Activated T-cell treated with anti-CD3 and anti-CD28 coated beads, Interleukin-2, amount 50 U/mL, for 1 hour (primary cell): ENCODE results near the gene SYCE3.
"Not testable (repeated sequence)": the region's sequence is repeated elsewhere in the genome, so short reads cannot be mapped to it uniquely, and the experiment has no call there.

ENCODE experiments used
- DNase-seq: peaks from one replicate; pipeline ENCODE4 v3.0.0-alpha.2; 2020

SYCE3 gene

GRCh38 chr22:50529897-50530579, 32.7 kb downstream of the SYCE3 start, which contains the start of gene TYMP:
TYMP (minus strand) TSS chr22:50530012; CDS start chr22:50529709, 303 bp downstream.
- peak; percentile 71 for DNase-seq

- no peak for DNase-seq
Measured at GRCh38 chr22:50529416-50529896, 33.3 kb downstream of the SYCE3 start.

GRCh38 chr22:50528682-50529415, 33.9 kb downstream of the SYCE3 start:
- DNase-seq: no peak

- DNase-seq: no peak
Measured at GRCh38 chr22:50527921-50528681, 34.6 kb downstream of the SYCE3 start.

GRCh38 chr22:50526834-50527801, 35.6 kb downstream of the SYCE3 start:
- DNase-seq: peak; percentile 33

GRCh38 chr22:50526108-50526833, 36.4 kb downstream of the SYCE3 start:
- DNase-seq: peak; percentile 85

GRCh38 chr22:50525858-50526107, 36.9 kb downstream of the SYCE3 start:
- no peak for DNase-seq

- peak; percentile 98 for DNase-seq
Measured at GRCh38 chr22:50525104-50525857, 37.4 kb downstream of the SYCE3 start, which contains the start of gene SCO2. SCO2 (minus strand) TSS chr22:50525598; CDS start chr22:50524411, 1,187 bp downstream.

GRCh38 chr22:50524676-50525103, 38.0 kb downstream of the SYCE3 start:
- DNase-seq: no peak

- DNase-seq: no peak
Measured at GRCh38 chr22:50523806-50524675, 38.7 kb downstream of the SYCE3 start.

- DNase-seq: no peak
Measured at GRCh38 chr22:50523458-50523805, 39.3 kb downstream of the SYCE3 start.

GRCh38 chr22:50522806-50523438, 39.8 kb downstream of the SYCE3 start:
- DNase-seq: no peak

- DNase-seq: no peak
Measured at GRCh38 chr22:50522208-50522805, 40.4 kb downstream of the SYCE3 start.

- DNase-seq: no peak
Measured at GRCh38 chr22:50521710-50522109, 41.0 kb downstream of the SYCE3 start.

GRCh38 chr22:50520826-50521453, 41.8 kb downstream of the SYCE3 start:
- DNase-seq: no peak

GRCh38 chr22:50520184-50520583, 42.5 kb downstream of the SYCE3 start:
- DNase-seq: not testable (repeated sequence)

- DNase-seq: no peak
Measured at GRCh38 chr22:50519151-50519550, 43.6 kb downstream of the SYCE3 start.

- DNase-seq: no peak
Measured at GRCh38 chr22:50518606-50519005, 44.1 kb downstream of the SYCE3 start.
